NAMALWA (cell line): ENCODE measurements around the gene KRTAP7-1.

Experiments used
- DNase-seq: peaks from one replicate; pipeline ENCODE4 v3.0.0-alpha.2; 2015; ENCODE audit warnings: low spot score

Gene KRTAP7-1, protein sequence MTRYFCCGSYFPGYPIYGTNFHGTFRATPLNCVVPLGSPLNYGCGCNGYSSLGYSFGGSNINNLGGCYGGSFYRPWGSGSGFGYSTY

GRCh38 chr21:30829659-30830058 is at the start of gene KRTAP7-1:
Gene KRTAP7-1 (minus strand): TSS chr21:30829759. CDS start chr21:30829698, 61 bp downstream.
- DNase-seq: no peak

GRCh38 chr21:30874526-30874925 is 45.0 kb upstream of the KRTAP7-1 start:
- DNase-seq: no peak

DNA sequence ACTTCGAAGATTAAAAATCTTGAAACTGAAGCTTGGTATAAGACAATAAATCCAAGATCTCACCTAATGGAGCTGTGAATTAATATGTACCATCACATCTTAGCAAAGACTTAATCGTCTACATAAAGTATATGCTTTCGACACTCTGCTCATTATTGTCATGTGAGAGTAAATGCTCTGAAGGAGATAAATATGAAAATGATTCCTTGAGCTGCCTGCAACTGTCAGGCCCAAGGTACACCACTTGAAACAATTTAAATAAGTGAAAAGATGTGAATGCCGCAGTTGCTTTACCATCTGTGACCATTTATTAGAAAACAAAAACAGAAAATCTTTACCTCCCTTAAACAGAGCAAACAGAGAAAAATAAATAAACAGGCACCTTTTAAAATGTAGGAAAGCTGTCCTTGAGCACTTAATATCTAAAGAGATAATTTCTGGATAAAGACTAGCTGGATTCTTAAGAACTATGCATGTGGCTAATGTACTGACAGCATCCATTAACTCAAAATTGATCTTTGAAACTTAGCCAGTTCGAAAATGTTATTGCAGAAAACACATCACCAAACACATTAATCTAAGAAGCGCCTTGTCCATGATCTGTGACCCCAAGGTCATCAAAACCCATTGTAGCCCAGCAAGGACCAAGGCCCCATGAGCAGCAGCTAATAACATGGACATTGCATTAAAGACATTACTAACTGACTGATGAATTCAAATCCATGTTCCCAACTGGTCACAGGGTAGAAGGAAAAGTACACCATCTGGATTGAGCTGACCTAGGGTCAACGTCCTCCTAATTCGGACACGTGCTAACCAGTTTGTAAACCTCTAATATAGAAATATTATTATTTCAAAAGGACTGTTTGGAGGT is 18.3 kb upstream of the KRTAP7-1 start:
- DNase-seq: no peak

DNA sequence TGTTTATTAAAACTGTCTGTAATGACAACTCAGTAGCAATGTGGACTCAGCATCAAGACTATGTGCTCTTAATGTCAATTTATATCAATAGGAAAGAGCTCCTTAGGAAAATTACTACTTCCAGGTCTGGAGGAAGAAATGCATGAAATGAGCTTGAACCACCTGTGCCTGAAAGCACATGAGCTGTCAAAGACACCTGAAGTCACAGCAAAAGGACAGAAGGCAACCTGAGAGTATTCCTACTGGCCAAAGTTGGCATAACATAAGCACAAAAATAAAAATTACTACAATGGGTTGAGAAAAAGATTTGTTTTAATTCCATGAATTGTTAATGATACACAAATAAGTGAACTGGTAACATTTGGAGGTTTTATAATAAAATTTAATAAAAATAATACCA is 13.4 kb upstream of the KRTAP7-1 start:
- DNase-seq: peak; percentile 7

GRCh38 chr21:30839304-30839703 is 9.7 kb upstream of the KRTAP7-1 start:
- peak; percentile 57 for DNase-seq

DNA sequence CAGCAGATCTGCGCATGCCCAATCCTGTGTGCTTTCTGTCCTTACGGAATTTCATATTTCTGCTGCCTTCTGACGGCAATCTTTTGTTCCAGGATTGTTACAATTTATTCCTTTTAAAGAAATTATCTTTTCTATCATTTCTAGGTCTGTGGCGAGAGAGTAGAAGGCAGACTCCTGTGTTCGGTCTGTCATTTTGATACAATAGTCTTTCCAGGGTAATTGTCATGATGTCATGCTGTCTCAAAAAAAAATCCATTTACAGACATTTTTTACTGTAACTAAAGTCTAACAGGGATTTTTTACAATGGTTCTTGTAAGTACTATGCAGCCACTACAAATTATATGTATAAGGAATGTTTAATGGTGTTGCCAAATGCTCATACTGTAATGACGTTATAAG is 9.0 kb upstream of the KRTAP7-1 start:
- DNase-seq: no peak

GRCh38 chr21:30831194-30831765 is 1.7 kb upstream of the KRTAP7-1 start:
- DNase-seq: peak; percentile 72

DNA sequence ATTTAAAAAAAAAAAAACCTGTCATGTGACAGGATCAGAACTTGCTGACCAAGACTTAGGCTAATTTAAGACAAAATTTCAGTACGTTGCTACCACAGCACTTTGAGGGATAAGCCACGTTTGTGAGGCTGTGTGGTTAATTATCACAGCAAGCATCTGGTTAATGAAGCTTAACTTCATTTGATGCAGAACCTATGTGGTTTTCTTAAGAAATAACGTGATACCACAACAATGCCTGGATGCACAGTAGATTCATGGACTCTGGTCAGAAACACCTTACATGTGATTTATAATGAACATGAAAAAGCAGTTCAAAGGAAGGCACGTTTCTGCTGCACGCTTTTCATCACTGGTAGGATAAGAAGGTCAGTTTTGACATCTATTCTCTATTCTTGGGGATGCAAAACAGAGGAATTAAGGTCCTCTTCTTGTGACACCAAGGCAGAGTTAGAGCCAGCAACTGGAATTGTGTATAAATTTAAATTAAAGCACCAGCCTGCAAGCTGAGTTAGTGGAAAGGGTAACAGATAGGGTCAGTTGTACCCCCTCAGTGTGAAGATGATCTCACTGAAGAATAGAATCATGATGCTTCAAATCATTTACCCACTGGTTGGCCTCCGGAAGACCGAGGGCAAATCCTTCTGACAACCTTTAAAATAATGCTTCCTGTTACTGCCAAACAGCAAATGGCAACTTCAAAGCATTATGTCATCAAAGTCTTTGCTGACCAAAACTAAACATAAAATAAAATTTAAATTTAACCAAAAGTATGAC is 10.5 kb downstream of the KRTAP7-1 start:
- no peak for DNase-seq

GRCh38 chr21:30813174-30813573 is 16.4 kb downstream of the KRTAP7-1 start, which contains the start of gene KRTAP8-1:
Gene KRTAP8-1 (minus strand): TSS chr21:30813274. CDS start chr21:30813220, 54 bp downstream.
- no peak for DNase-seq

DNA sequence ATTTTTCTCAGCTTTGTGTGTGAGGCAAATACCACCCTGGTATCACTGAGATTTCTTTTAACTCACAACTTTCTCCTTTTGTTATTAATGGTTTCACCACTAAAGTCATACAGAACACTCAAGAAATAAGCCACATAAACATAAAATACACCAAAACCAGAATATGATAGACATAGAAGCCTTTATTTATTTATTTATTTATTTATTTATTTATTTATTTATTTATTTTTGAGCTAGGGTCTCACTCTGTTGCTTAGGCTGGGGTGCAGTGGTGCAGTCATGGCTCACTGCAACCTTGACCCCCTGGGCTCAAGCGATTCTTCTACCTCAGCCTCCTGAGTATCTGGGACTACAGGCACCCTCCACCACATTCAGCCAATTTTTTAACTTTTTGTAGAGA is 29.0 kb downstream of the KRTAP7-1 start:
- DNase-seq: no peak

DNA sequence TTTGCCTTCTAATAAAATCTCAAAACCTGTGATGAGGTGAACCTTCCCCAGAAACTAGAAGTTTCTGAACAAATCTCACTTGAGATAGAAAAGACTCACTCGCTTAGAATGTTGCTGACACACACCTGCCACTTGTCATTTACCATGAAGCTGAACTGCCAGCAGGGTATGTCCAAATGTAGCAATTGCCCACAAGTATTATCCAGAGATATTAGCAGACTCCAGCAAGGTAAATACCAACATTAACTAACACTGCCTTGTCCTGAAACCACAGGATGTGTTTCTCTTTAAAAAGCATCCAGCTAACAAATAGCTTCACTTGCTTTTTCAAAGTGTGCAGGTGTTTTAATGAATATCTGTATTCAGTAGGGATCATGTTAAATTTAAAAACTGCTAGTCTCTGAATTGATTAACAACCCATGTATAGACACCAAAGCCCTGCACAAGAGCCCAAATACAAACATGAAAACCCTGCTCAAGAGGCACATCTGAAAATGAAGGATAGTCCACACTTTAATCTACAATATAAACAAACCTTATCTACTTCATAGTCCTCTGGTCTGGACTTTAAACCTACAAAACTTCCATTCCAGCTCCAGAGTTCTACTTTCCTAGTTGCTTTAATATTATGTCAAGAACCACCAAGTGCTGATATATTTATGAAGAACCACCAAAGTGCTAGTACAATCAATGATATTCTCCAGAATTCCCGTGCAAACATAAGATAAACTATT is 35.8 kb downstream of the KRTAP7-1 start:
- DNase-seq: no peak

DNA sequence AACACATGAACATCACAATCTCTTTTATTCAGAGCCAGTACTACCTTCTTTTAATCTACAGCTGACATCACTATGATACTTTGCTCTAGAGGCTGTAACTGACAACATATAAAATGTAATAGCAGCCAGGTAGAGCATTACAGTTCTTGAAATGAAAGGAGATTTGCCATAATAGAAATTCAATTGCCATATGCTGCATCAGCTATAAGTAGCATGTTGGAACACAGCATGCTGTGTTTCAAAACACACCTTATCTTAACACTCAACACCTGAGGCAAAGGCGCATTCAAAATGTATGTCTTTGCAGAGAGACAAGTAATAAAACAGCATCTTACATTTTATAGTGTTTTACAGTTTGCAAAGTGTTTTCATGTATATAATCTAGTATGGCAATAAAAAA is 50.3 kb downstream of the KRTAP7-1 start:
- DNase-seq: no peak
